Measurements from ENCODE around the gene LMTK2.

The LMTK2 gene

GRCh38 chr7:98205162-98205845 is 98.6 kb downstream of the LMTK2 start:
- Histone ChIP-seq H3K4me3 (ENCODE audit: low read depth in 1 of 2, low read length in 2 of 2) (no peak overlapping the region), H3K4me1 (ENCODE audit: insufficient read depth, low read length) (peaks cover 22% of the 10 kb centered on the region), H3K9me3 (ENCODE audit: insufficient read depth, low read length, severe bottlenecking) (no peaks in the 10 kb centered on the region), H3K27me3 (ENCODE audit: insufficient read depth, low read length, poor library complexity) (no peaks in the 10 kb centered on the region), H3K79me2 (ENCODE audit: insufficient read depth, low read length) (no peaks in the 10 kb centered on the region), H3K4me2 (ENCODE audit: insufficient read depth, low read length) (no peak overlapping the region), H3K36me3 (ENCODE audit: insufficient read depth, low read length) (peaks cover 45% of the 10 kb centered on the region), H3K9ac (ENCODE audit: low read depth, low read length) (no peak overlapping the region), H2AFZ (ENCODE audit: low read depth, low read length) (no peak overlapping the region), H4K20me1 (ENCODE audit: insufficient read depth, low read length) (peaks cover 24% of the 10 kb centered on the region), H3K27ac (ENCODE audit: low read length) (no peak overlapping the region)
- TF ChIP-seq, protein P1, sequence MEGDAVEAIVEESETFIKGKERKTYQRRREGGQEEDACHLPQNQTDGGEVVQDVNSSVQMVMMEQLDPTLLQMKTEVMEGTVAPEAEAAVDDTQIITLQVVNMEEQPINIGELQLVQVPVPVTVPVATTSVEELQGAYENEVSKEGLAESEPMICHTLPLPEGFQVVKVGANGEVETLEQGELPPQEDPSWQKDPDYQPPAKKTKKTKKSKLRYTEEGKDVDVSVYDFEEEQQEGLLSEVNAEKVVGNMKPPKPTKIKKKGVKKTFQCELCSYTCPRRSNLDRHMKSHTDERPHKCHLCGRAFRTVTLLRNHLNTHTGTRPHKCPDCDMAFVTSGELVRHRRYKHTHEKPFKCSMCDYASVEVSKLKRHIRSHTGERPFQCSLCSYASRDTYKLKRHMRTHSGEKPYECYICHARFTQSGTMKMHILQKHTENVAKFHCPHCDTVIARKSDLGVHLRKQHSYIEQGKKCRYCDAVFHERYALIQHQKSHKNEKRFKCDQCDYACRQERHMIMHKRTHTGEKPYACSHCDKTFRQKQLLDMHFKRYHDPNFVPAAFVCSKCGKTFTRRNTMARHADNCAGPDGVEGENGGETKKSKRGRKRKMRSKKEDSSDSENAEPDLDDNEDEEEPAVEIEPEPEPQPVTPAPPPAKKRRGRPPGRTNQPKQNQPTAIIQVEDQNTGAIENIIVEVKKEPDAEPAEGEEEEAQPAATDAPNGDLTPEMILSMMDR (IDR thresholded peaks at IDR 0.05; ENCODE audit: borderline replicate concordance, extremely low read depth, low read length, poor library complexity, severe bottlenecking) = no peak
- no peak for TF ChIP-seq EZH2 (IDR thresholded peaks at IDR 0.05; ENCODE audit: borderline replicate concordance, low read depth, low read length, severe bottlenecking)
- ATAC-seq (ENCODE audit: insufficient read depth, low read depth) (no peak), DNase-seq (no peak)

DNA sequence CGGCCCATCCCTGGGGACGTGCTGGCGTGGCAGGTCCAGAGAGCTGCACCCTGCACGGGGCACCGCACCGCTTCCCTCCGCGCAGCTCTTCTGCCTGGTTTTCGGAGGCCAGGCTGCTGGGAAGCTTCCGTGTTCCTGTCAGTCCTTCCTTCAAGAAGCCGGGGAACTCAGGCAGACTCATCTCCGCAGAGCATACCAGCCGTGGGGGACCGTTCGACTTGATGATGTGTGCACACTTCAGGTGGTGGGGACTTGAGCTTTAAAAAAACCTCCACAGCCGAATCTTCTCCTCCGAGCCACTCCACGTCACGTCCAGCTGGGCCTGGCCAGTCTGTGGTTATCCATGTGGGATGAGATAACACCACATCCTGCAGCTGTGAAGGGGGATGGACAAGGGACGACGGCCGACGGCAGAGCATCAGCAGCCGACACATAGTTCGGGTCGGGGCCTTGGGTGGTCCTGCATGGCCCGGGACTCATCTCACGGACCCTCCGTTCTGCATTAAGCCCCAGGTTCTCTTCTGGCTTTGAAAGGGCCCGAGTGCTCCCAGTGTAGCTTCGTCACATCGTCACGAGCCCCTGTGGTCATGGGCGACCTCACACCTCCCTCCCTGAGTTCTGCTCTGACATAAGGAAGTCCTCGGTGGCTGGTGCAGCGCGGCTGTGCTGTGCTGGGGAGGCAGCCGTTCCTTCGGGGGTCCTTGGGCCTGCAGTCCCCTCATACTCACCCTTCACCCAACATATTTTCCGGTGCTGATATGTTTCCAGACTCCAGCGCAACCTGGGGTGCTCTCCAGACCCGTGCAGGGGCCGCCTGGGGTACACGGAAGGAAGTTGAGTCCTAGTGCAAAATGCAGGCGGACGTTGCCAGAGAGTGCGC is 100.0 kb downstream of the LMTK2 start:
- no peak overlapping the region for H3K9ac ChIP-seq (ENCODE audit: low read depth, low read length)
- no peak for DNase-seq
- H3K9me3 ChIP-seq (ENCODE audit: insufficient read depth, low read length, severe bottlenecking) = no peaks in the 10 kb centered on the region
- H3K27ac ChIP-seq (ENCODE audit: low read length) = no peak overlapping the region
- no peak overlapping the region for H3K4me3 ChIP-seq (ENCODE audit: low read depth in 1 of 2, low read length in 2 of 2)
- H4K20me1 ChIP-seq (ENCODE audit: insufficient read depth, low read length) = peaks cover 22% of the 10 kb centered on the region
- H3K79me2 ChIP-seq (ENCODE audit: insufficient read depth, low read length) = no peaks in the 10 kb centered on the region
- no peak overlapping the region for H3K4me2 ChIP-seq (ENCODE audit: insufficient read depth, low read length)
- no peak for ATAC-seq (ENCODE audit: insufficient read depth, low read depth)
- H2AFZ ChIP-seq (ENCODE audit: low read depth, low read length) = no peak overlapping the region
- peaks cover 19% of the 10 kb centered on the region for H3K4me1 ChIP-seq (ENCODE audit: insufficient read depth, low read length)
- no peaks in the 10 kb centered on the region for H3K27me3 ChIP-seq (ENCODE audit: insufficient read depth, low read length, poor library complexity)
- no peak for TF ChIP-seq EZH2 (IDR thresholded peaks at IDR 0.05; ENCODE audit: borderline replicate concordance, low read depth, low read length, severe bottlenecking)
- TF ChIP-seq, protein P1 (IDR thresholded peaks at IDR 0.05; ENCODE audit: borderline replicate concordance, extremely low read depth, low read length, poor library complexity, severe bottlenecking) = no peak
- peaks cover 45% of the 10 kb centered on the region for H3K36me3 ChIP-seq (ENCODE audit: insufficient read depth, low read length)

DNA sequence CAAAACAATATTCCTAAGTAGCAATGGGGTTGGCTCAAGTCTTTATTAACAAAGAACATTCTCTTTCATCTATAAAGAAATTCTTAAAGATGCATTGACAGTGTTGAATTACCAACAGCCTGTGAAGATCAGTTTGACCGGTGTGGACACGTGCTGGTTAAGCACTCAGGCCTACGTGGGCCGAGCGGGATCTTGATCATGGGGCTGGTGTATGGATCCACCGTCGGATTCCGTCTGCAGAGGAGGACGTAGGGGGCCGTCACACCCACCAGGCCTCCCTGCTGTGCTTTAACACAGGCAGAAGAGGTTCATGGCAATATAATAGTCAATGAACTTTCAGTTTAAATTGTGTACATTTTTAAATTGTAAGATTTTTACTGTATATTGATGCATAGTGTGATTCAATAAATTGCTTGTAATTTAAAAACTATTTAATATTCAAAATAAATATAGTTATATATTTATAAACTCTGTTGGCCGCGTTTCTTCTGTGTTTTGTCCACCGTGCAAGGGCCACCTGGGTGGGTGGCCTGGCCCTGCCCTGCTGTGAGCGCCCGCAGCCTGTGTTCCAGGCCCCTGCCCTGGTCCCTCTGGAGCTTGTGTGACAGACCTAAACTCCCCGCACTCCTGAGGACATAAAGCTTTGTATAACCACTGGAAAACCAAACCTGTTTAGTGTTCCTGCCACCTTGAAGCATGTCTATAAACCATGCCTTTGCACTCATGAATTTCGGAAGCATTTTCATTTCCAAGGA is 102.7 kb downstream of the LMTK2 start:
- Histone ChIP-seq H3K9ac (ENCODE audit: low read depth, low read length) (no peak overlapping the region), H3K4me2 (ENCODE audit: insufficient read depth, low read length) (no peak overlapping the region), H3K4me3 (ENCODE audit: low read depth in 1 of 2, low read length in 2 of 2) (no peak overlapping the region), H3K4me1 (ENCODE audit: insufficient read depth, low read length) (no peaks in the 10 kb centered on the region), H3K27ac (ENCODE audit: low read length) (no peak overlapping the region), H3K36me3 (ENCODE audit: insufficient read depth, low read length) (peaks cover 32% of the 10 kb centered on the region), H3K27me3 (ENCODE audit: insufficient read depth, low read length, poor library complexity) (no peaks in the 10 kb centered on the region), H3K79me2 (ENCODE audit: insufficient read depth, low read length) (no peaks in the 10 kb centered on the region), H4K20me1 (ENCODE audit: insufficient read depth, low read length) (peaks cover 3% of the 10 kb centered on the region; the same call in 1 of the 2 replicates), H2AFZ (ENCODE audit: low read depth, low read length) (no peak overlapping the region), H3K9me3 (ENCODE audit: insufficient read depth, low read length, severe bottlenecking) (no peaks in the 10 kb centered on the region)
- TF ChIP-seq EZH2 (IDR thresholded peaks at IDR 0.05; ENCODE audit: borderline replicate concordance, low read depth, low read length, severe bottlenecking) = no peak
- TF ChIP-seq, protein P1 (IDR thresholded peaks at IDR 0.05; ENCODE audit: borderline replicate concordance, extremely low read depth, low read length, poor library complexity, severe bottlenecking) = no peak
- DNase-seq (no peak), ATAC-seq (ENCODE audit: insufficient read depth, low read depth) (no peak)
